Activated CD8-positive, alpha-beta T cell treated with anti-CD3 and anti-CD28 coated beads, Interleukin-2, amount 10 ng/mL, durations not matched to agents 7 days and 5 days (primary cell): ENCODE data around the gene NUP62. TPM values are rescaled to one million over a fixed set of nuclear protein-coding genes. Genes with fewer than 3 reads are reported as not detected.
"Not testable (repeated sequence)": the region's sequence is repeated elsewhere in the genome, so short reads cannot be mapped to it uniquely, and the experiment has no call there.

Experiments used
- ATAC-seq: fragments of 150-1000 bp; cut with Tn5 transposase; one replicate; pipeline ENCODE4 v1.10.0; 2021; ENCODE audit warnings: moderate library complexity
- CTCF ChIA-PET: fragments of 350-600 bp; sonication (Branson Sonifier 250); formaldehyde crosslinking; loops from one replicate; lab custom pipeline; 2021; ENCODE audit warnings: antibody characterized with exemption; lab: Charles Lee
- POLR2A ChIA-PET: fragments of 350-600 bp; sonication (Branson Sonifier 250); formaldehyde crosslinking; loops from one replicate; lab custom pipeline; 2021; ENCODE audit warnings: antibody characterized with exemption; lab: Charles Lee
- DNase-seq: peaks from one replicate; pipeline ENCODE4 v3.0.0-alpha.2; 2020
- H3K27ac Mint-ChIP-seq: one replicate; pipeline ENCODE4 v1.8.0; 2021; ENCODE audit warnings: mild to moderate bottlenecking, mixed read lengths
- H3K27me3 Mint-ChIP-seq: one replicate; pipeline ENCODE4 v1.8.0; 2021; ENCODE audit warnings: low read depth, mixed read lengths
- H3K36me3 Mint-ChIP-seq: one replicate; pipeline ENCODE4 v1.8.0; 2021; ENCODE audit warnings: low read depth, mixed read lengths
- H3K4me1 Mint-ChIP-seq: one replicate; pipeline ENCODE4 v1.8.0; 2021; ENCODE audit warnings: low read depth, mixed read lengths
- H3K4me3 Mint-ChIP-seq: one replicate; pipeline ENCODE4 v1.8.0; 2021; ENCODE audit warnings: mild to moderate bottlenecking, mixed read lengths
- H3K9me3 Mint-ChIP-seq: one replicate; pipeline ENCODE4 v1.8.0; 2022; ENCODE audit warnings: mixed read lengths; ENCODE audit not compliant: insufficient read depth
- total RNA-seq, 2 experiments: library from RNA; stranded (reverse); gene quantifications; one replicate each; pipeline ENCODE4 v1.2.3, GENCODE V29; 2021

Gene NUP62
- total RNA-seq, 2 experiments from 2014 or later = 116 to 122 TPM

DNA sequence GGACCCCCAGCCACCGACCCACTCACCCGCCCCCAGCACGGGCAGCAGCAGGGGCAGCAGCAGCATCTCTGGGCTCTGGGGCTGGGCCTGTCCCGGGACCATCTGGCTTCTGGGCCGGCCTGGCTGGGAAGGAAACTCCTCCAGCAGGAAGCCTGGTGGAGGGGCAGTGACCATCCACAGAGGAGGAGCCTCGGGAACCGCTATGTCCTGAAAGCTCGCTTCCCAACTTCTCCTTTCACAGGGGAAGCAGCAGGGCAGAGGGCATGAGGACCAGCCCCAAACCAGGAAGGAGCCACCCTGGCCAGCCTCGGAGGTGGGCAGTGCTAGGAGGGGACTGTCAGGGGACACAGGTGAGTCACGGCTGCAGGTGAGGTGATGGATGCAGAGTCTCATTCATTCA lies 31.7 kb upstream of the NUP62 start, which contains the start of gene SIGLEC11:
TSS of gene SIGLEC11 (minus strand) at position 193 of the 400 bp plus-strand sequence. CDS start at position 102, 91 bp downstream.
- H3K9me3 Mint-ChIP-seq, H3K27me3 Mint-ChIP-seq, CTCF ChIA-PET, DNase-seq, ATAC-seq, H3K4me3 Mint-ChIP-seq, H3K27ac Mint-ChIP-seq, POLR2A ChIA-PET, H3K4me1 Mint-ChIP-seq, H3K36me3 Mint-ChIP-seq: not testable (repeated sequence)

DNA sequence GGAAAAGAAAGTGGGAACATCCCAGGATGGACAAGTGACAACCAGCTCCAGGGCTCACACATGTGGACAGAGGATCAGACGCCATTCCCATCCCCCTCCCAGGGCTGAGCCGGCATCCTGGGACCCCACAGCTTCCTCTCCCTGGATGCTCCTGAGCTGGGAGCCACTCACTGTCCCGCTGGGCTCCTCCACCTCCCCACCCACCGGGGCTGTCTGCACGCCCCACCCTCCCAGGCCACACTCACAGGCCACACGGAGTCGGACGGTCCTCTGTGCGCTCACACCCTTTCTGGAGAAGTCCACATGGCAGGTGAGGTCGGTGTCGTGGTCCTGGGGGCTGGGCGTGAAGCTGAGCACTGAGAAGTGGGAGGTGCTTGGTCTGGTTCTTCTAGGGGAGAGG lies 30.6 kb upstream of the NUP62 start:
- POLR2A ChIA-PET, ATAC-seq, H3K4me1 Mint-ChIP-seq, H3K36me3 Mint-ChIP-seq, H3K27me3 Mint-ChIP-seq, CTCF ChIA-PET, H3K4me3 Mint-ChIP-seq, H3K27ac Mint-ChIP-seq, DNase-seq, H3K9me3 Mint-ChIP-seq: not testable (repeated sequence)

DNA sequence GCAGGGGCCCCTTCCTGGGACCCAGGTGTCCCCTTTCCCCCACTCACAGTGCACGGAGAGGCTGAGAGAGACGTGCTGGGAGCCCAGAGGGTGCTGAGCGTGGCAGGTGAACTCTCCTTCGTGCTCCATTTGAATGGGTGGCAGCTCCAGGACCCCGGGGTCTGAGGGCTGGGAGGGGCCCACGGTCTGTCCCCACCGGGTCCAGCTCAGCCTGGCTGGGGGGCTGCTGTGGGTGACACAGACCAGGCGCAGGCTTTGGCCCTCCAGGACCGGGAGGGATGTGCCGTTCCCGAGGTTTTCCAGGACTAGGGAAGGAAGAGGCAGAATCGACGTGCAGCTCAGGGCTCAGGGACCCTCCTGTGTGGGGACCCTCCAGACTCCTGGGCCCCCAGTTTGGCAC lies 29.3 kb upstream of the NUP62 start:
- H3K36me3 Mint-ChIP-seq, POLR2A ChIA-PET, H3K9me3 Mint-ChIP-seq, H3K4me1 Mint-ChIP-seq, DNase-seq, H3K27ac Mint-ChIP-seq, H3K4me3 Mint-ChIP-seq, H3K27me3 Mint-ChIP-seq, ATAC-seq: not testable (repeated sequence)
- CTCF ChIA-PET = interaction anchor here (1.9 kb wide), 1 partner anchor 21 kb away, joined by 5 read pairs; no protein-coding TSS in a partner anchor

DNA sequence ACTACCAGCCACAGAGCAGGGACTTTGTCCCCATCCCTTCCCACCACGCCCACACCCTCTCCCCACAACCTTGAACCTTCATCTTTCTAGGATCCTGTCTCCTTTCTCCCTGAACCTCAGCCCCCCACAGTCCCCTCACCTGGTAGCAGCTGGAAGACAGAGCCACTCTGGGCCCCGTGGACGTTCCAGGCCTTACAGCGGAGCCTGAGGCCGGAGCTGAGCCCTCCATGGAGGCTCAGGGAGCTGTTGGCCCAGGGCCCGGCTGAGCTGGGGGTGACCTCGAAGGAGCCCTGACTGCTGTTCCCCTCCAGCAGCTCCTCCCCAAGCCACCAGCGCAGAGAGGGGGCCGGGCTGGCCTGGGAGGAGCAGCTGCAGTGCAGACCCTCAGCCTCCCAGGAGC lies 28.8 kb upstream of the NUP62 start:
- H3K27ac Mint-ChIP-seq, ATAC-seq, POLR2A ChIA-PET, DNase-seq, H3K4me3 Mint-ChIP-seq, H3K9me3 Mint-ChIP-seq, H3K27me3 Mint-ChIP-seq, H3K36me3 Mint-ChIP-seq: not testable (repeated sequence)
- CTCF ChIA-PET = interaction anchor here (1.9 kb wide), 1 partner anchor 20 kb away, joined by 5 read pairs; no protein-coding TSS in a partner anchor
- H3K4me1 Mint-ChIP-seq = peaks cover 12% of the 10 kb centered on the region

DNA sequence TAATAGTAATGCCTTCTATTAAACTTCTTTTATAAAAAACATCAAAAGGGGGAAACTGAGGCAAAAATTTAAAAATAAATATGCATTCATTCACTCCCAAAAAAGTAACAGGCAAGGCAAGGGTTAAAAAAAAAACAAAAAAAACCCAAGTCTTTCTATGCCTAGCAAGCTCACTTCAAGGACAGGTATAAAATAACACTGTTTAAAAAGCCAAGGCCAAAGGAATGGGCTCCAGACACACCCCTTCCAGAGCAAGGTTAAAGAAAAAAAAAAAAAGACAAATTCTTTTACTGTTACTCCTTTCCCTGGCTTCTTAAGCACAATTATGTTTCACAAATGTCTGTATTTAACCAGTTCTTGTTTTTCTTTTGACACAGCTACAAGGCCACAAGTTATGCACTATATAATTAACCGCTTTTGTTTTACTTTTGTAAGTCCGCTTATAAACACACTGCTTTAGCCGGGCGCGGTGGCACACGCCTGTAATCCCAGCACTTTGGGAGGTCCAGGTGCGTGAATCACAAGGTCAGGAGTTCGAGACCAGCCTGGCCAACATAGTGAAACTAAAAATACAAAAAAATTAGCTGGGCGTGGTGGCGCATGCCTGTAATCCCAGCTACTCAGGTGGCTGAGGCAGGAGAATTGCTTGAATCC lies 28.1 kb upstream of the NUP62 start:
- POLR2A ChIA-PET = no interaction called here
- CTCF ChIA-PET = interaction anchor here (1.9 kb wide), 1 partner anchor 20 kb away, joined by 5 read pairs; no protein-coding TSS in a partner anchor
- Mint-ChIP-seq H3K4me3 (no peak overlapping the region), H3K36me3 (no peaks in the 10 kb centered on the region), H3K4me1 (peaks cover 16% of the 10 kb centered on the region), H3K9me3 (no peaks in the 10 kb centered on the region), H3K27me3 (peaks cover 8% of the 10 kb centered on the region), H3K27ac (no peak overlapping the region)
- no peak for DNase-seq
- ATAC-seq = no peak

DNA sequence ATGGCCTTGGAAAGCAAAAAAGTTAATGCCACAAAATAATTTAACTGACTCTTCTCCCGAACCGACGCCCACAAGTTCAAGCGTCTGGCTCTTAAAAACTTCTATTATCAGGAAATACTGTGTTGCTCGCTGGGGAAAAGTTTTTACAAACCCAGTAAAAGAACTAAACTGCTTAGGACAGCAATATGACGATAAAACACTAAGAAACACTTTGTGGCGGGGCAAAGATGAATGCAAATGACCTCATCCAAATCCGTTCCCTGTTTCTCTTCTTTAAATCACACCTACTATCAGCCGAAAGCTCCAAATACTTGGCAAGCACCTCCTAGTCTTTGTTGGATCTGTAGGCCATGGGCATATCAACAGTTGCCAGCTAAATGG lies 26.8 kb upstream of the NUP62 start:
- ATAC-seq (no peak), DNase-seq (no peak)
- ChIA-PET POLR2A (no interaction called here), CTCF (no interaction called here)
- Mint-ChIP-seq H3K27me3 (peaks cover 8% of the 10 kb centered on the region), H3K27ac (no peak overlapping the region), H3K9me3 (no peaks in the 10 kb centered on the region), H3K36me3 (no peaks in the 10 kb centered on the region), H3K4me1 (peaks cover 16% of the 10 kb centered on the region), H3K4me3 (no peak overlapping the region)

DNA sequence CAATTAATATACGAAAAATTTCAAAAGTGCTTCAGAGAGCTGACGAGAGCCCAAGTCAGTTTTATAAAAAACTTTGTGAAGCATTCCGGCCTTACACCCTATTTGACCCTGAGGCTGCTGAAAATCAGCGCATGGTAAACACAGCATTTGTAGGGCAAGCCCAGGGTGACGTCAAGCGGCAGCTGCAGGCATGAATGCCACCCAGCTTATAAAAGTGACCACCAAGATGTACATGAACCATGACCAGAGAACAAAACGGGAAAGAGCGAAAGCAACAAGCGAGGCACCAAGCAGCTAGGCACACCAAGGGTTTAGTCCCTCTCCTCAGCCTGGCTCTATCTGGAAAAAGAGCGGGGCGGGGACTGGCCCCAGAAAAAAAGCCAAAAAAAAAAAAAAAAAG lies 25.6 kb upstream of the NUP62 start:
- no peaks in the 10 kb centered on the region for H3K36me3 Mint-ChIP-seq
- peaks cover 16% of the 10 kb centered on the region for H3K4me1 Mint-ChIP-seq
- ATAC-seq (no peak), DNase-seq (no peak)
- H3K27me3 Mint-ChIP-seq = peaks cover 10% of the 10 kb centered on the region
- H3K4me3 Mint-ChIP-seq = no peak overlapping the region
- H3K9me3 Mint-ChIP-seq = no peaks in the 10 kb centered on the region
- ChIA-PET CTCF (interaction anchor here (0.5 to 1.1 kb wide), 3 partner anchors 16 to 21 kb away, joined by 3 read pairs; no protein-coding TSS in a partner anchor), POLR2A (no interaction called here)
- no peak overlapping the region for H3K27ac Mint-ChIP-seq

DNA sequence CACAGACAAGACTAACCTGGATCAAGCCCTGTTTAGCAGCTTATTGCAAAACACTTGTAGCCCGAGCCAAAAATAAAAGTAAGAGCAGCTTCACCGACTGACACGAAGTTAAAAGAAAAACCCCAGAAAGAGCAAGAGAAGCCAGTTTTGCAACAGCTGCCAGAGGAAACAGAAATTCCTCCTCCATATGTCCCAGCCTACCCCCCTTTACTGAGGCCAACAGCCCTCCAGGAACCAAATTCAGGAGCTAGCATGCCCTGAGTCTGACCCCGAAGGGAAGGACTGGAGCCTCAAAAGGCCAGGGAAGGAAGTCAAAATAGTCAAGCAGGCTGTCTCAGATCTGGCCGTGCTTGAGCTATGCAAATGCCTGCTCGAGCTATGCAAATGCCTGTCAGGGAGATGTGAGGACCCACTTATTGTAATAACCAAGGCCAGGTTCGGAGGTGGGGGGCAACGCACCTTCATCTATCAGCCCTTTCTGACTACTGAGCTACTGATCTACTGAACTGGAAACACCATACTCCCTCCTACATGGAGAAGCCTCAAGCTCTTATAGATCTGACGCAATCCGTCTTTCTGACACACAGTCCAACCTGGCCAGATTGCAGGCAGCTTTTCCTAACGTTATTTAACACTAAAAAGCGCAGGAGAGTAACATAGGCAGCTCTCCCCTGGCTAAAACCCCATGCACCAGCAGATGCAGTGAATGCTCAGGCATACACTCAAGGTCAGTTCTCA lies 25.0 kb upstream of the NUP62 start:
- H3K4me3 Mint-ChIP-seq = no peak overlapping the region
- ChIA-PET POLR2A (no interaction called here), CTCF (interaction anchor here (1.0 to 2.0 kb wide), 3 partner anchors 15 to 21 kb away, joined by 3 to 10 read pairs (median 3); no protein-coding TSS in a partner anchor)
- H3K36me3 Mint-ChIP-seq = no peaks in the 10 kb centered on the region
- no peak overlapping the region for H3K27ac Mint-ChIP-seq
- ATAC-seq (no peak), DNase-seq (no peak)
- no peaks in the 10 kb centered on the region for H3K9me3 Mint-ChIP-seq
- peaks cover 10% of the 10 kb centered on the region for H3K27me3 Mint-ChIP-seq
- H3K4me1 Mint-ChIP-seq = peaks cover 16% of the 10 kb centered on the region

DNA sequence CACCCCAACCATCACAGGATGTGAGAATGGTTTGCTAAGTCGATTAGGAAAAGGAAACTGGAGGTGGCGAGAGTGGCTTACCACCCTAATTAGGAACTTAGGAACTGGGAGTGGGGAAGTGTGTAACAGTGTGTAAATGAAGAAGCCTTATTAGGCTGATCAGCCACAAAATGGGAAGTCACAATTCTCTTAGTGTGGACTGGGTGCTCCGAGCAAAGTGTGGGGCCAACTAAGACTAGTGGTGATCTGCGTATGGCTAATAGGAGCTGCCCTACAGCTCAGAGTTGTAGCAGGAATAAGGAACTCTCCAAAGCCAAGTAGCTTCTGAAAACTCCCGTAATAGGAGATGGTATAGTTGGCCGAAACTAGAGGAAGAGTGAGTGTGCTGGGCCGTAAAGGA lies 24.1 kb upstream of the NUP62 start:
- ChIA-PET CTCF (interaction anchor here (2.0 kb wide), 1 partner anchor 16 kb away, joined by 10 read pairs; no protein-coding TSS in a partner anchor), POLR2A (no interaction called here)
- DNase-seq (no peak), ATAC-seq (no peak)
- Mint-ChIP-seq H3K27me3 (peaks cover 10% of the 10 kb centered on the region), H3K36me3 (no peaks in the 10 kb centered on the region), H3K4me3 (no peak overlapping the region), H3K4me1 (peaks cover 16% of the 10 kb centered on the region), H3K27ac (no peak overlapping the region), H3K9me3 (no peaks in the 10 kb centered on the region)

DNA sequence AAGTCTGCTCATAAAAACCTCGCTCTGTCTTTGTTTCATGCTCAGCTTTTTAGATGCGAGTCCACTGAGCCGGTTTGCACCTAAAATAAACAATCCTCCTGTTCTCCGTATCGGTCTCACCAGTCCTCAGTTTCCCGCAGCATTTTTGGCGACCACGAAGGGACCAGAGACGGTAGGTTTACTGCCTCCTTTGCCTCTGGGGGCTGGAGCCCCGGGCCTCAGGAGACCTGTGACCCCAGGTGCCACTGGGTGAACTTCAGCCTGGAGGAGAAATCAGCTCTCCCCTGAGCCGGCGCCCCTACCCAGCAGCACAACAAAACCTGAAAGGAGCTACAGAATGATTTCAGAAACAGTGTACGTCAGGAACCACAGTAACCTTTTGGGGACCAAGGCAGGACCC lies 23.6 kb upstream of the NUP62 start:
- no peaks in the 10 kb centered on the region for H3K36me3 Mint-ChIP-seq
- no peak for ATAC-seq
- H3K27ac Mint-ChIP-seq = no peak overlapping the region
- DNase-seq = no peak
- CTCF ChIA-PET = interaction anchor here (2.0 kb wide), 1 partner anchor 15 kb away, joined by 10 read pairs; no protein-coding TSS in a partner anchor
- H3K9me3 Mint-ChIP-seq = no peaks in the 10 kb centered on the region
- peaks cover 16% of the 10 kb centered on the region for H3K4me1 Mint-ChIP-seq
- H3K4me3 Mint-ChIP-seq = no peak overlapping the region
- peaks cover 10% of the 10 kb centered on the region for H3K27me3 Mint-ChIP-seq
- POLR2A ChIA-PET = no interaction called here

DNA sequence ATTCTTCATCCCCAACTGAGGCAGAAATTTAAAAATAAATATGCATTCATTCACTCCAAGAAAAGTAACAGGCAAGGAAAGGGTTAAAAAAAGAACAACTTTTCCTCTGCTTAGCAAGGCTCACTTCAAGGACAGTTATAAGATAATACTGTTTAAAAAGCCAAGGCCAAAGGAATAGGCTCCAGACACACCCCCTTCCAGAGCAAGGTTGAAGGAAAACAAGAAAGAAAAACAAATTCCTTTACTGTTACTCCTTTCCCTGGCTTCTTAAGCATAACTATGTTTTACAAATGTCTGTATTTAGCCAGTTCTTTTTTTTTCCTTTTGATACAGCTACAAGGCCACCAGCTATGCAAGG lies 23.2 kb upstream of the NUP62 start:
- H3K27ac Mint-ChIP-seq = no peak overlapping the region
- peaks cover 10% of the 10 kb centered on the region for H3K27me3 Mint-ChIP-seq
- H3K4me3 Mint-ChIP-seq = no peak overlapping the region
- CTCF ChIA-PET = interaction anchor here (2.0 kb wide), 1 partner anchor 15 kb away, joined by 10 read pairs; no protein-coding TSS in a partner anchor
- DNase-seq (no peak), ATAC-seq (no peak)
- H3K4me1 Mint-ChIP-seq = peaks cover 16% of the 10 kb centered on the region
- H3K9me3 Mint-ChIP-seq = no peaks in the 10 kb centered on the region
- POLR2A ChIA-PET = no interaction called here
- no peaks in the 10 kb centered on the region for H3K36me3 Mint-ChIP-seq
